ENCODE measurements around the gene YPEL3.

Gene YPEL3

GRCh38 chr16:30088832-30089624 lies 7.0 kb downstream of the YPEL3 start:
- DNase-seq (ENCODE audit: low read depth) = no peak

GRCh38 chr16:30088237-30088831 lies 7.7 kb downstream of the YPEL3 start:
- no peak for DNase-seq (ENCODE audit: low read depth)

DNA sequence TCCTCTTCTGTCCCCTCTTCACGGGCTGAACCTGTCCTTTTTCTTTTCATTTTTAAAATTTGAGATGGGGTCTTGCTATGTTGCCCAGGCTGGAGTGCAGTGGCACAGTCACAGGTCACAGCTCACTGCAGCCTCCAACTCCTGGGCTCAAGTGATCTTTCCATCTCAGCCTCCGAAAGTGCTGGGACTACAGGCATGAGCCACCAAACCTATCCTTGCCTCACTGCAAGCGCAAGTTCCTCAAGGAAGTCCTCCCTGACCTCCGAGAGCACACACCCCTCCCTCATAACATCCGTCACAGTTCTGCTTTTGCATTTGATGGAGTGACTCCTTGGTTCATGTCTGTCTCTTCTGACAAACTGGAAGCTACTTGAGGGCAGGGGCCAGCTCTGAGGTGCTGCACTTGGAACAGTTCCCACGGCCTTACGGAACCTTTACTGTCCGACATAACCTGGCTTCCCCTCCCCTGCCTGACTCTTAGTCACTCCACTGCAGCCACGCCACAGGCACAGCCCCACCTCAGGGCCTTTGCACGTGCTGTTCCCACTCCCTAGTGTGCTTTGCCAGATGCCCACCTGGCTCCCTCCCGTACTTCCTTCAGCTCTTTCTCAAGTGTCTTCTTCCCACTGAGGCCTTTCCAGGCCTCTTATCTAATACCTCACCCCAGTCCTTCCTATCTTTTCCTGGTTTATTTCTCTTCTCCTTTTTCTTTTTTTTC lies 8.7 kb downstream of the YPEL3 start:
- DNase-seq (ENCODE audit: low read depth) = no peak

DNA sequence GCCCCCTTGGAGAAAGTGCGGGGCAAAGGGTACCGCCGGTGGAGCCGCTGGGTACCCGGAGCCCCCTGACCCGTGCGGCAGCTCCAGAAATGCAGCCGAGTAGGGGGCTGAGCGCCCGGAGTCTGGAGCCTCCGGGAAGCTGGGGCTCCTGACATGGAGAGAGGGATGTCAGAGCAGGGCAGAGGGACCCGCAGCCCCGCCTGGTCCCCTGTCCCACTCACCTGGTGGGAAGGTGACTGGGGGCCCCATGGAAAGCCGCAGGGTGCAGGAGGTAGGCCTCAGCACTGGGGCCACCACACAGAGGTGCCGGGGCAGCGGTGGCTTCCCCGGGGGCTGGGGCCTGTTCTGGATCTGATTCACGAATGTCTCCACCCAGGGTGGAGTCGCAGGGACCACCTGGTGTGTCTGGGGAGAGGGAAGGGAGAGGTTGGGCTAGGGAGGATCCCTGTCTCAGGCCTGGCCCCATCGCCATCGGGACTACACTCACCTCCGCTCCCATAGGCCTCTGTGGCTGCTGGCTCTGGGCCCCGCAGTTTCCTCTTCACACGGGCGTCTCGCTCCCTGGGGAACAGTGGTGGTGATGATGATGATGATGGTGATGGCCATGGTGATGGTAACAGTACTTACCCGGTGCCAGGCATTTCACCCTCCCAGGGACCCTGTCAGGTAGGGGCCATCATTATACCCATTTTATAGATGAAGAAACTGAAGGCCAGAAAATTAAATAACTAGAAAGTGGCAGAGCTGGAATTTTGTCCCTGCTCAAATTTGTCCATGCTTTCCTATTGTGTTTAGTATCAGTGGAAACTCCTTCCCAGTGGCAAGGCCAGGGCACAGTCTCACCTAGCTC lies 9.5 kb downstream of the YPEL3 start:
- DNase-seq (ENCODE audit: low read depth) = no peak

DNA sequence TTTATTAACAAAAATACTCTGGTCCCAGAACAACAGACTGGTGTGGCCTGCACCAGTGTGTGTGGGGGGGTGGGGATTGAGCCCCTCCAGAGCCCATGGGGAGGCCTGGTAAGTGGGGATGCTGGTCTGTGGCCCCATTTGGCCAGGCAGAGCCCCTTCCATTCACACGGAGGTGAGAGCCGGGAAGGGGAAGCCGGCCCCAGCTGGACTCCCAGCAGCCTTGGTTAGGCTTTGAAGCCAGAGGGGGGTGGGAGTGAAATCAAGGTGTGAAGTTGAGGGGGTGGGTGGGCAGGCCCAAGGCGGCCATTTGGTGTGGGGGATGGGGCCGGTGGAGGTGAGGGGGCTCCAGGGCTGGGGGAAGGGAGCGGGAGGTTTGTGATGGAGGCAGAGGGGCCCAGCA lies 10.2 kb downstream of the YPEL3 start:
- no peak for DNase-seq (ENCODE audit: low read depth)

GRCh38 chr16:30085247-30085646 lies 10.8 kb downstream of the YPEL3 start:
- no peak for DNase-seq (ENCODE audit: low read depth)

GRCh38 chr16:30084816-30085159 lies 11.2 kb downstream of the YPEL3 start:
- no peak for DNase-seq (ENCODE audit: low read depth)

GRCh38 chr16:30084096-30084815 lies 11.8 kb downstream of the YPEL3 start:
- DNase-seq (ENCODE audit: low read depth) = no peak

DNA sequence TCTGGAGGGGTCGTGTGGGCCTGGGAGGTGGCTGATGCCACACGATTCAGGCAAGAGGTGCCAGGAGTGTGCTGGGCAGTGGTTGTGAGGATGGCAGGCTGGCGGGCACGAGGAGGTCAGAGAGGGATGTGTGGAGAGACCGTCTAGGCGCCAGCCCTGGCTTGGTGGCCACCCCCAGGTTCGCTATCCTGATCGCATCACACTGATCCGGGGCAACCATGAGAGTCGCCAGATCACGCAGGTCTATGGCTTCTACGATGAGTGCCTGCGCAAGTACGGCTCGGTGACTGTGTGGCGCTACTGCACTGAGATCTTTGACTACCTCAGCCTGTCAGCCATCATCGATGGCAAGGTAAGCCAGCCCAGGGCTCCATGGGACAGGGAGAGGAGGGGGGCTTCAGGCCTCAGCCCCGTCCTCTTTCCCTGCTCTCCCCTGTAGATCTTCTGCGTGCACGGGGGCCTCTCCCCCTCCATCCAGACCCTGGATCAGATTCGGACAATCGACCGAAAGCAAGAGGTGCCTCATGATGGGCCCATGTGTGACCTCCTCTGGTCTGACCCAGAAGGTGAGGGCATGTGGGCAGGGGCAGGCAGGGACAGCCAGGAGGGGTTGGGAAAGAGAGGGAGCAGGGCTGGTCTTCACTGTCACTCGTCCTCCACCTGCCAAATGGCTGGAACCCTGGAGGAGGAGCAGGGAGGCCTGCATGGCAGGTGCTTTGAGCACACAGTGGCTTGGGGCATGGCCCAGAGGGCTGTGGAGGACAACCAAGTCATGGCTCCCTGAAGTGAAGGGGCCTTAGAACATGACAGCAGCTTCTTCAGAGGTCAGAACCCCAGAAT lies 12.6 kb downstream of the YPEL3 start:
- DNase-seq (ENCODE audit: low read depth) = no peak

- DNase-seq (ENCODE audit: low read depth) = no peak
Observed at GRCh38 chr16:30082545-30083090, 13.4 kb downstream of the YPEL3 start.

GRCh38 chr16:30079480-30079879 lies 16.5 kb downstream of the YPEL3 start:
- no peak for DNase-seq (ENCODE audit: low read depth)

GRCh38 chr16:30078744-30079143 lies 17.3 kb downstream of the YPEL3 start:
- DNase-seq (ENCODE audit: low read depth) = no peak

DNA sequence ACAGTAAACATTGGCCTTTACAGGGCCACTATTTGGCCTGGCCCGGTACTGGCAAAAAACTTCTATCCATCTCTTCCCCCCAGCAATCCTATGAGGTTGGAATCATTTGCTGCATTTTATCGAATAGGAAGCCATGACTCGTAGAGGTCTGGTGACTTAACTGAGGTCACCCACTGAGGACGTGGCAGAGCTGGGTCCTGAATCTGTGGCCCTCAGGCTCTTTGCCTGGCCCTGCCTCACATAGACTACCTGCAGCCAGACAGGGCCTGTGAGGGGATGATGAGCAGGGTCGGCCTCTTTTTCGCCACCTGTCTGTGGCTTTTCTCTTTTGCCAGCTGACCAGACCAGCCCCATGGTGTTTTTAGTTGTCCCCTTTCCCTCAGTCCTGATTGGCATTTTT lies 18.4 kb downstream of the YPEL3 start:
- DNase-seq (ENCODE audit: low read depth) = no peak

DNA sequence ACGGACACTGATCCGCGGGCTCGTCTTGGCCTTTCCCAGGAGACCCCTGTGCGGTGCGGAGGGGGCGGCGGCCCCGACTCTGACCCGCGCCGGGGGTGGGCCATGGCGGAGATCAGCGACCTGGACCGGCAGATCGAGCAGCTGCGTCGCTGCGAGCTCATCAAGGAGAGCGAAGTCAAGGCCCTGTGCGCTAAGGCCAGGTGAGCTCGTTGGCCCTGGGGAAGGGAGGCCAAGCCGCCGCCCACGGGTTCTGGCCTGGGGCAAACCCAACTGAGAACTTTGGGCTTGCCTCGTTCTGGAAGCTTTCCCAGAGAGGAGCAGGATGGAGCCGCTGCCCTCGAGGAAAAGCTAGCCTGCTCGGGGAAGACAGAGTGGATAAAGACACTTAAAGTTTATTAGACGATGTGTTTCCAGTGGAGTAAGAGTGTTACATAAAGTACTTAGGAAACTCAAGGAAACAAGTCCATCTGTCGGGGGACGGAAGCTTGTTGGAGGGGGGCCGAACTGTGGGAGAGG lies 19.7 kb downstream of the YPEL3 start:
- no peak for DNase-seq (ENCODE audit: low read depth)

- DNase-seq (ENCODE audit: low read depth) = peak; percentile 76
Observed at GRCh38 chr16:30075503-30076275, 20.3 kb downstream of the YPEL3 start, which contains the start of gene PPP4C. Gene PPP4C (plus strand): TSS chr16:30075994. CDS start chr16:30076378, 384 bp downstream.

- no peak for DNase-seq (ENCODE audit: low read depth)
Observed at GRCh38 chr16:30070490-30070889, 25.5 kb downstream of the YPEL3 start.

DNA sequence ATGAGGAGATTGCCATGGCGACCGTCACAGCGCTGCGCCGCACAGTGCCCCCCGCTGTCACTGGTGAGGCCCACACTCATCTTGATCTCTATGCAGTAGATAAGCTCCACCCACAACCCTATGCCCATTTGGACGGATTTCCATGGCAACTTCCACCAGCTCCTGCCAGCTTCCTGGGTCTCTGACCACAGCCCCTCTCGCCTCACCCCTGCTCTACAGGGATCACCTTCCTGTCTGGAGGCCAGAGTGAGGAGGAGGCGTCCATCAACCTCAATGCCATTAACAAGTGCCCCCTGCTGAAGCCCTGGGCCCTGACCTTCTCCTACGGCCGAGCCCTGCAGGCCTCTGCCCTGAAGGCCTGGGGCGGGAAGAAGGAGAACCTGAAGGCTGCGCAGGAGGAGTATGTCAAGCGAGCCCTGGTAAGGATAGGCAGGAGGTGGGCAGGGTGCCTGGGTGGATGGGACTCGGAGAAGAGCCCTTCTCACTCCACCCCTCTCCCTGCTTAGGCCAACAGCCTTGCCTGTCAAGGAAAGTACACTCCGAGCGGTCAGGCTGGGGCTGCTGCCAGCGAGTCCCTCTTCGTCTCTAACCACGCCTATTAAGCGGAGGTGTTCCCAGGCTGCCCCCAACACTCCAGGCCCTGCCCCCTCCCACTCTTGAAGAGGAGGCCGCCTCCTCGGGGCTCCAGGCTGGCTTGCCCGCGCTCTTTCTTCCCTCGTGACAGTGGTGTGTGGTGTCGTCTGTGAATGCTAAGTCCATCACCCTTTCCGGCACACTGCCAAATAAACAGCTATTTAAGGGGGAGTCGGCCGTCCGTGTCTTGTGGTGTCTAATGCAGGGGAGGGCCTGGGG lies 26.2 kb downstream of the YPEL3 start:
- no peak for DNase-seq (ENCODE audit: low read depth)

Measured in stimulated activated CD8-positive, alpha-beta memory T cell treated with anti-CD3 and anti-CD28 coated beads, Interleukin-15, amount 100 ng/mL, for 1 hour (primary cell).